Fibroblast of the conjunctiva (primary cell): ENCODE measurements around the gene CFB.
"Not testable (repeated sequence)": the region's sequence is repeated elsewhere in the genome, so short reads cannot be mapped to it uniquely, and the experiment has no call there.

Experiments used
- DNase-seq: peaks from one replicate; pipeline ENCODE4 v3.0.0-alpha.2; 2010; ENCODE audit warnings: low read depth

CFB gene

DNA sequence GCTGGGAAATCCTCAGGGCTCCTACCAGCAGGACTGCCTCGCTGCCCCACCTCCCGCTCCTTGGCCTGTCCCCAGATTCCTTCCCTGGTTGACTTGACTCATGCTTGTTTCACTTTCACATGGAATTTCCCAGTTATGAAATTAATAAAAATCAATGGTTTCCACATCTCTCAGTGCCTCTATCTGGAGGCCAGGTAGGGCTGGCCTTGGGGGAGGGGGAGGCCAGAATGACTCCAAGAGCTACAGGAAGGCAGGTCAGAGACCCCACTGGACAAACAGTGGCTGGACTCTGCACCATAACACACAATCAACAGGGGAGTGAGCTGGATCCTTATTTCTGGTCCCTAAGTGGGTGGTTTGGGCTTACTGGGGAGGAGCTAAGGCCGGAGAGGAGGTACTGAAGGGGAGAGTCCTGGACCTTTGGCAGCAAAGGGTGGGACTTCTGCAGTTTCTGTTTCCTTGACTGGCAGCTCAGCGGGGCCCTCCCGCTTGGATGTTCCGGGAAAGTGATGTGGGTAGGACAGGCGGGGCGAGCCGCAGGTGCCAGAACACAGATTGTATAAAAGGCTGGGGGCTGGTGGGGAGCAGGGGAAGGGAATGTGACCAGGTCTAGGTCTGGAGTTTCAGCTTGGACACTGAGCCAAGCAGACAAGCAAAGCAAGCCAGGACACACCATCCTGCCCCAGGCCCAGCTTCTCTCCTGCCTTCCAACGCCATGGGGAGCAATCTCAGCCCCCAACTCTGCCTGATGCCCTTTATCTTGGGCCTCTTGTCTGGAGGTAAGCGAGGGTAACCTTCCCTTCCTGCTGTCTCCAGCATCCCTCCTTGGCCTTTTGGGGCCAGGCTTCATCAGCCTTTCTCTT lies at the start of gene CFB:
CFB (plus strand) TSS at position 589 of the 863 bp plus-strand sequence; CDS start at position 716, 127 bp downstream.
- peak; percentile 84 for DNase-seq

DNA sequence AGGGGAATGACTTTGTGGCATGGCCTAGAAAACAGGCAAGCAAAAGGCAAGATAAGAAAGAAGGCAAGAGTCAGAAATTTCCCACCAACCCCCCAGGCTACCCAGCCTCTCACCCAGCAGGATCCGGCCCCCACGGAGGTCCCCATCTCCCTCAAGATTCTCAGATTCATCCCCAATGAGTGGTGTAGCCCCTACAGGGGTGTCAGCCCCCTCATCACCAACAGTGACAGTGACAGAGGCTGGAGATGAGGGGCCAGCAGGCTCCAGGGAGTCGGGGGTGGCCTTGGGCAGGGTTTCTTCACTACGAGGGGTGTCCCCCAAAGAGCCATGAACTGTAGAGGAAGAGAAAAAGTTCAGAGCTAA lies 49.4 kb upstream of the CFB start:
- no peak for DNase-seq

DNA sequence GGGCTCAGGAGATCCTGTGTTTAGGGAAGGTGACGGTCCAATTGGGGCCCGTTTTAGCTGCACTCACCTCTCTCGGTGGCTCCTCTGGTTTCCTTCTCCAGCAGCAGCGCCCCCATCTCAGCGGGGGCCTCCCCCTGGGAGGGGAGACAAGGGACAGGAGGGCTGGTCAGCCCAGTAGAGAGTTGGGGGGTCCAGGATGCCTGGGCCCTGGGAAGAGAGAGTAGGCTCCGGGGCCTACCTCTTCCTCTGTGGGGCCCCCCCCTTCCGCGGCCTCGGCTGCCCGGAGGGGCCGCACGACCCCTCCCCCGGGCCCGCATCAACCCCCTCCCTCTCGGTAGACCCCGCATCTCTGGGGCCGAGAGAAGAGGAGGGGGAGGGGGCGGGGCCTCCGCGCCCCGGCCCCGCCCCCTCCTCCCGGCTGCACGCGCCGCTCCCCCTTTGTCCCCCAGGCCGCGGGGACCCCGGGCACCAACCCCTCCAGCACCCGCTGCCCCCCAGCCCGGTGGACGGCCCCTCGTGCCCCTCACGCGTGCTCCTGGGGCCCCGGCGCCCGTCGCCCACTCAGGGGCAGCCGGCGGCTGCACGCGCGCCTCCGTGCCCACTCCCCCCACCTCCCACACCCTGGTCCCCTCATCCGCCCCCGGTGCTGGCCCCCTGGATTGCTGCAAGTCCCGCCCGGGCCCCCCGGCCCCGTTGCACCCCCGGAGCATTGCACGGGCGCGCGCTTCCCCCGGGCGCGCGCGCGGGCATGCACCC lies 48.9 kb upstream of the CFB start:
- DNase-seq: no peak

DNA sequence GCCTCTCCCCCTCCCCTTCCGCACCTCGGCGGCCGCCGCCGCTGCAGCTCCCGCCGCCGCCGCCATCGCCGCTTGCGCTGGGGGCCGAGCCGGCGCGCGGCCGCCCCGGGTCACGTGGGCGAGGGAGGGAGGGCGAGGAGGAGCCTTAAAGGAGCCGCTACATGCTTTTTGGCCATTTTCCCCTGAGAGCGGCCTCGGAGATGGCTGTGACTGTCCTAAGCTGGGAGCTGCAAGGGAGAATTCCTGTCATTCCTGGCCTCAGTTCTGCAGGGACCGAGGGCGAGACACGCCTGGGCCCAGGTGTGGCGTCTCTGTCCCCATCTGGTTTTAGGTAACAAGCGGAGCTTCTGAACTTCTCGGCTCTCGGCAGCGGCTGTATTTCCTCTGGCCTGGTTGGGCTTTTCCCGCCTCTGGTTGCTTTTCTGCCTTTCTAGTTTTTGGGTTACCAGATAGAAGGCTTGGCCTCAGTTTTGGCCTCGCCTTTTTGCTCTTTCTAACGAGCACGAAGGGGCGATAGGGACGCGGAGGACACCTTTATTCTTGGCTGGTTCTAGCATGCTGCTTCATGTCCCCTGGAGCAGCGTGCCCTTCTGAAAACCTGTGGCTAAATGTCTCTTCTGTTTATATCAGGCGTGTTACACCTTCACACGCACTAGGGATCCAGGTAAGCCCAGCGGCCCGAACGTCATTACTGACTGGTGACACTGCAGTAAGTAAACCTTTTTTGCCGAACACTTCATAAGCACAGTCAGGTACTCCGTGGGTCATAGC lies 48.1 kb upstream of the CFB start, which contains the start of gene EHMT2:
EHMT2 (minus strand) TSS at position 87 of the 771 bp plus-strand sequence; CDS start at position 66, 21 bp downstream.
- peak; percentile 45 for DNase-seq

DNA sequence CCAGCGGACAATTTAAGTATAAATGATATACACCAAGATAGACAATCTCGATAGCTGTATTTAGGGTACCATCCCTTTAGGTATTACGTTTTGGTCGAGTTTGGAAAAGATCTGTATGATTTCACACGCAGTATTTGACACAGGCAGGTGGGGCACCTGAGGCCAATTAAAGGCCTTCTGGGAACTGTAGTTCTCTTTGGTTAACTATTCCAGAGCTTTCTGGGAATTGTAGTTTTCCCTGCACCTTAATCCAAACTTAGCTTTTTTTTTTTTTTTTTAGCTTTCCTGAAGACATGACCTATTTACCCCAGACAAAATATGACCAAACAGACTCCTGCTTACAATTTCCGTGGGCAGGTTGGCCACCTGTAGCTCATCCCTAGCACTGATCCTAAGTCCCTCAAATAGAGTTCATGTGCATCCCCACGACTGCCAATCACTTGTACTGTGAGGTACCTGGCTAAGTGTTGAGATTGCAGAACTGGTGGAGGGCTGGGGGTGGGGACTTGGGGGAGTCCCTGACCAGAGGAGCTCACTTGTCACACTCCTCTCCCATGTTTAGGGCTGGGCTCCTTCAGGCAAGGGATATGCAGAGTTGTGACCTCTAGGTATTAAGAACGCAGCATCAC lies 47.4 kb upstream of the CFB start:
- no peak for DNase-seq

DNA sequence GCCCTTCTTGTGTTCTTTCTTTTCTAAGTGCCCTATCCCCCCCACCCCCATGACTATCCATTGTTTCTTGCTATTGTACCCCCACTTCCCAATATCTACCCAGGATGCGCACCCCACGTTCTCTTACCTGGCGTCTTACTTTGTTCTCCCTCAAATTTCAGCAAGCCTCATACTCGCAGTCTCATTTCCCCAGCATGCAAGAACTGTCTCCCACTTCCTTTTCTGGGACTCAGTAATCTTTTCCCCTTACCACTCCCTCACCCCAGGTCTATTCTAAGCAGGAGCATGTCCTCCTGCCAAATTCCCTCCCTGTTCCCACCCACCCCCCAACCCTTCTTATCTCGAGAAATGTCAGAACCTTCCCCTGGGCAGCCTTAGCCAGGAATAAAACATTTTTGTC lies 46.7 kb upstream of the CFB start:
- no peak for DNase-seq

DNA sequence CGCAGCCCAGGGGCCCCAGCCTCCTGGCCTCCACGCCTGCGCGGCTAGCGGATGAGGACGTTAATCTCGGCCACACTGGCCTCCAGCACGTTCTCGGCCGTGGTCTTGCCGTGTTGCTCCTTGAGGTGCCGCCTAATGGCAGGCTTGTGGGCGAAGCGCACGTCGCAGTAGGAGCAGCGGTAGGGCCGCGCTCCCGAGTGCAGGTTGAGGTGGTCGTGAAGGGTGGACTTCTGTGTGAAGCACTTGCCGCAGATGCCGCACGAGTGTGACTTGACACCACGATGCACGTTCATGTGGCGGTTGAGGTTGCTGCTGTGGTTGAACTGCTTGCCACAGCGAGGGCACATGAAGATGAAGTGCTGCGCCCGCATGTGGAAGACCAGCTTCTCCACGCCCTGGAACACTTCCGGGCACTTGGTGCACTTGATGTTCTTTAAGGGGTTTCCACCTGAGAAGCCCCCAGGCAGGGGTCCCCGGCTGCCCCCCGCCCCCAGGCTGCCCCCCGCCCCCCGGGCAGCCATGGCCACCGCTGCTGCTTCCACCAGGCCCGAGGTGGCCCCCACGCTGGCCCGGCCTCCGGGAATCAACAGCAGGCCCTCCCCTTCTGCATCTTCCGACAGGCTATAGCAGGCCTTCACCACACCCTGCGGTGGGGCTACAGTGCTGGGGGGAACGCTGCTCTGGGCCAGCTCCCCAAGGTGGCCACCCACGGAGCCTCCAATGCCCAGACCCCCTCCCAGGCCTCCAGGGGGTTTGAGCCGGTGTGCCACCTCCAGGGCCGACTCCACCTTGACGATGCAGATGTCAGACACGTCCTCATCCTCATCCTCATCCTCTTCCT lies 45.8 kb upstream of the CFB start:
- DNase-seq: no peak

DNA sequence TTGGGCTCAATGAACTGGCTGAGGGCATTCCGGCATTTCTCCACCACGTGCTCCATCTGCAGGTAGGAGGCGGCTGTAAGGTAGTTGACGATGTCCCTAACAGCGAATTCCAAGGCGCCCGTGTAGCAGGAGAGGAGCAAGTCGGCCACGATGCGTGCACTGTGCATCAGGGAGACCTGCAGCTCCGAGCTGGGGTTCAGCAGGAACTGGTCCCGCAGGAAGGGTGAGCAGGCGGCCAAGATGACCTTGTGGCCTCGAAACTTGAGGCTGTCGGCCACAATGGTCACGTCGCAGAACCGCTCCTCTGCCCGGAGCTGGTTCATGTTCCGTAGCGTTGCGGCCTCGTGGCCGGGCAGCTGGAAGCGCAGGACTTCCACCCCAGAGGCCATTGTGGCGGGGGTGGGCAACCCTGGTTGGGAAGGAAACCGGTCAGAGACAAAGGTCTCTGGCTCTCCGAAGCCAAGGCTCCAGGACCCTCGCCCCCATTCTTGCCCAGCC lies 44.9 kb upstream of the CFB start:
- no peak for DNase-seq

DNA sequence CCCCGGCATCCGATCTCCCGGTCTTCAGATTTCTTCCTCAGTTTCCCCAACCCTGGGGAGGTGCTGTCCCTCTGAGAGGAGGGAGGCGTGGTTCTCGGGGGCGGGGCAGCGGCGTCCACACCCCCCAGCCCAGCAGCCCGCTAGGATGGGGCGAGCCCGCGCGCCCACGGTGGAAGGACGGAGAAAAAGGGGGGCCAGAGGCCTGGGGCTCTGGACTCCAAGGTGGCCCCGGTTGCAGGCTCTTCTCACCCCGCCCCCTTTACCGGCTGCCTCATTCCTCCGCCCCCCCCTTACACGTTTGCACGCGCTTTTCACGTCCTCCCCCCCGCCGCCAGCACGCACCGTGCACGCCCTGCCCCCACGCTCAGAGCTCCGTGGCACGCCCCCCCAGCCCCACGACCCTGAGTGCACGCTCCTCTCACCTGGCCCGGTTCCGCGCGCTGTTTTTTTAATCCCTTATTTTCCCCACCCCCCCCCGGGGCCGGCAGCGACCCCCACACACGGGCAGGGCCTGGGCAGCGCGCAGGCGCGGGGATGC lies 44.4 kb upstream of the CFB start:
- DNase-seq: no peak

DNA sequence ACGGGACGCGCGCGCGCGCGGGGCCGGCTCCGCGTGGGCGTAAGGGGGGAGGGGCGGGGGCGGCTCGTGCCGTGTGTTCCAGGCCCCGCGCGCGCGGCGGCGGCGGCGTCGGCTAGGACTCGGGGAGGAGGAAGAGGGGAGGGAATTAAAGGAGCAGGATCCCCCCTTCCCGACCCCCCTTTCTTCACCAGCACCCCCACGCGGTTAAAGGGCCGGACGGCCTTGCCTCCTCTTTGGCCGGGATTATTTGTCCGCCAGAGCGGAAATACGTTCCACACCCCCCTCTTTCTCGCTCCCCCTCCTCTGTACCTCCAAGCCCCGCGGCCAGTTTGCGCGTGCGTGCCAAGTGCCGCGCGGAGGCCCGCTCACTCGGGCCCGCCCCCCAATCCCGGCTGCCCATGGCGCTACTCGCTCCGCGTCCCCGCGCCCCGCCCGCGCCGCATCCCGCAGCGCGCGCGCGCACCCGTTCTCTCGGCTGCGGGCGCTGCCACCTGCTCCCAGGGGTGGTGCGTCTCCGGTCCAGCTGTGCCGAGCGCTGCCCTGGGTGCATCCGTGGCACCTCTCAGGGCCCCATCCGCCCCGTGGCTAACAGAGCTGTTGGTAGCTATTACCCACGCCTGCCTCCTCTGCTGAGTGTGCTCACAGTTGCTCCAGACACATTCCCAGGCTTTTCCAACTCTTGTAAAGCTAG lies 43.8 kb upstream of the CFB start, which contains the start of gene ZBTB12:
ZBTB12 (minus strand) TSS at position 134 of the 691 bp plus-strand sequence. CDS start 781 bp downstream, outside the sequence.
- DNase-seq: peak; percentile 92

DNA sequence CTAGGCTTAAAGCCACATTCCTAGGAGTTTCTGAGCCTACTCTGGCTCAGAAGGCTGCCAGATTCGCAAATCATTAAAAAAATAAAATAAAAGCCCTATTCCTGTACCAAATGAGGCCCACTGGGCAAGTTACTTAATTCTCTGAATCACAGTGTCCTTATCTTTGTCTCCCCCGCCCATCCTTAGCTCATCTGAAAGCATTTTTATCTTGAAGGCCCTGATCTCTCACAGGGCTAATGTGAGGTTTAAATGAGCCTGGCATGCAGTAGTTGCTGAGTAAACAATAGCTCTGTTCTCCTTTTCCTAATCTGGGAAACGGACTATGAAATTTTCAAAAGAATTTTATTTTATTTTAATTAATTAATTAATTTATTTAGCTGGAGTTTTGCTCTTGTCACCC lies 41.9 kb upstream of the CFB start:
- DNase-seq: no peak

DNA sequence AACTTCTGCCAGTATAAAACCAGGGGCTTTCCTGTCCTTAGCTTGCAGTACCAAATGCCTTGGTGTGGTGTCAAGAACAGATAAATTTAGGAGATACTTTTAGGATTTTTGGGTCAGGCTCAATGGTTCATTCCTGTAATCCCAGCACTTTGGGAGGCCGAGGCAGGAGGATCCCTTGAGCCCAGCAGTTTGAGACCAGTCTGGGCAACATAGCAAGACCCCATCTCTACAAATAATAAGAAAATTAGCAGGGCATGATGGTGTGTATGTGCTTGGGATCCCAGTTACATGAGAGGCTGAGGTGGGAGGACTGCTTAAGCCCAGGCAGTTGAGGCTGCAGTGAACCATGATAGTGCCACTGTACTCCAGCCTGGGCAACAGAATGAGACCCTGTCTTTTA lies 40.9 kb upstream of the CFB start:
- no peak for DNase-seq

DNA sequence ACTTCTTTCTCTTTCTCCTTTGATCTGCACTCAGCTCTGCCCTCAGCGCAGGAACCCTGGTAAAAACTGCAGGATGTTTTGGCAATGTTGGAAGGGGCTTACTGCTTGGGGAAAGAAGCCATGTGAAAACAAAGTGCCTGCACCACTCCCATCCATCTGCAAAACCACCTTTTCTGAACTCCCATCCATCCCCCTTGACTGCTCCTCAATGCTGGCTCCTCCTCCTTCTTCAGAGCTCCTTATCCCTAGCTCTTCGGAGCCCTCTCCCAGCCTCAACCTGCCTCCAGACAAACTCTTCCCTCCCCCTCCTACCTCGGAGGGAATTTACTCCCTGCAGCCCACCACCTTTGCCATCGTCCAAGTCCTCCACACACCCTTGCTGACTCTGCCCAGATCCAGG lies 39.8 kb upstream of the CFB start:
- no peak for DNase-seq

DNA sequence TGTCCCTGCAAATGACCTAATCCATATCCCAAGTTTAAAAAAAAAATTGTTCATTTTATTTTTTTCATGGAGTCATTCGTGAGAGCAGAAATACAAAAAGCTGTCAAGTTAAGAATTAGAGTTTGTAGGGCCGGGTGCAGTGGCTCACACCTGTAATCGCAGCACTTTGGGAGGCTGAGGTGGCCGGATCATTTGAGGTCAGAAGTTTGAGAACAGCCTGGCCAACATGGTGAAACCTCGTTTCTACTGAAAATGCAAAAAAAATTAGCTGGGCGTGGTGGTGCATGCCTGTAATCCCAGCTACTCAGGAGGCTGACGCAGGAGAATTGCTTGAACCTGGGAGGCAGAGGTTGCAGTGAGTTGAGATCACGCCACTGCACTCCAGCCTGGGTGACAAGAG lies 39.2 kb upstream of the CFB start:
- DNase-seq: not testable (repeated sequence)

DNA sequence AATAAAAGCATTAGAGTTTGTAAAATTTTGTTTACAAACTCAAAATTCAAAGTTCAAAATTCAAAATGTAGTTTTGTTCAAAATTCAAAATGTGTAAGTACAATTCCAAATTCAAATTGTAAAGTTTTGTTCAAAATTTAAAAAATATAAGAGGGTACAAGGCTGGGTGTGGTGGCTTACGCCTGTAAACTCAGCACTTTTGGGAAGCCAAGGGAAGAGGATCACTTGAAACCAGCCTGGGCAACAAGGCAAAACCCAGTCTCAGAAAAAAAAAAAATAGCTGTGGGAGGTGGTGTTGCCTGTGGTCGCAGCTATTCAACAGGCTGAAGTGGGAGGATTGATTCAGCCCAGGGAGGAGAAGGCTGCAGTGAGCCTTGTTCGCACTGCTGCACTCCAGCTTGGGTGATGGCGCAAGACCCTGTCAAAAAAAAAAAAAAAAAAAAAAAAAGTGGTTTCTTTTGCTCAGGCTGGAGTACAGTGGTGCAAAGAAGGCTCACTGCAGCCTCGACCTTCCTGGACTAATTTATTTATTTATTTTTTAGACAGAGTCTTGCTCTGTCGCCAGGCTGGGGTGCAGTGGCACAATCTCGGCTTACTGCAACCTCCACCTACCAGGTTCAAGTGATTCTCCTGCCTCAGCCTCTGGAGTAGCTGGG lies 38.6 kb upstream of the CFB start:
- DNase-seq: peak; percentile 71

DNA sequence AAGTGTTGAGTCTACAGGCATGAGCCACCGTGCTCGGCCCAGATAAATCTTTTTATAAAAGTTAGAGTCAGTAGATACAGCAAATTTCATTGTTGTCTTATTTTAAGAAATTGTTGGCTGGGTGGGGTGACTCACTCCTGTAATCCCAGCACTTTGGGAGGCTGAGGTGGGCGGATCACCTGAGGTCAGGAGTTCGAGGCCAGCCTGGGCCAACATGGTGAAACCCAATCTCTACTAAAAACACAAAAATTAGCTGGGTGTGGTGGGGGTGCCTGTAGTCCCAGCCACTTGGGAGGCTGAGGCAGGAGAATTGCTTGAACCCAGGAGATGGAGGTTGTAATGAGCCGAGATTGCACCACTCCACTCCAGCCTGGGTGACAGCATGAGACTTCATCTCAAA lies 37.6 kb upstream of the CFB start:
- not testable (repeated sequence) for DNase-seq

DNA sequence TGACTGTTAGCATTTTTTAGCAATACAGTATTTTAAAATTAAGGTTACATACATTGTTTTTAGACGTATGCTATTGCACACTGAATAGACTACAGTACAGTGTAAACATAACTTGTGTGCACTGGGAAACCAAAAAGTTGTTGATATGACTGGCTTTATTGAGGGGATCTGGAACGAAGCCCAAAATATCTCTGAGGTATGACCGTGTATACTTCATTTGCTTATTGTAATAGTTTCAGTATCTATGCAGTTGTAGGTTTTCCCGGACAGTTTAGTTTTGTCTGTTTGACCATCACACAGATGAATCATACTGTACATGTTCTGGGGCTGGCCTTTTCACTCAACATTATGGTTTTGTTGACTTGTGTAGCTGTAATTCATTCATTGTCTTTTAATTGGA lies 37.1 kb upstream of the CFB start:
- no peak for DNase-seq

DNA sequence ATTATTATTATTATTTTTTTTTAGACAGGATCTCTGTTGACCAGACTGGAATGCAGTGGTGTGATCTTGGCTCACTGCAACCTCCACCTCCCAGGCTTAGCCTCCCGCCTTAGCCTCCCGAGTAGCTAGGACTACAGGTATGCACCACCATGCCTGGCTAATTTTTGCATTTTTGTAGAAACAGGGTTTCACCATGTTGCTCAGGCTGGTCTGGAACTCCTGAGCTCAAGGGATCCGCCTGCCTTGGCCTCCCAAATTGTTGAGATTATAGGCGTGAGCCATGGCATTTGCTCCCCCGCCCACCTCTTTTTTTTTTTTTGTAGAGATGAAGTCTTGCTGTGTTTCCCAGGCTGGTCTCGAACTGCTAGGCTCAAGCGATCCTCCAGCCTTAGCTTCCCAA lies 36.6 kb upstream of the CFB start:
- not testable (repeated sequence) for DNase-seq
